HG03571 (cell line): ENCODE results near the gene ALLC.
"Not testable (repeated sequence)": the region's sequence is repeated elsewhere in the genome, so short reads cannot be mapped to it uniquely, and the experiment has no call there.

Source experiments
- ATAC-seq: cut with Tn5 transposase; IDR thresholded peaks from one replicate; pipeline ENCODE4 v1.9.1; 2021; ENCODE audit not compliant: unreplicated experiment

ALLC gene

GRCh38 chr2:3626118-3626811 is 31.7 kb upstream of the ALLC start:
- no peak for ATAC-seq

- ATAC-seq, result no peak
These were observed 31.0 kb upstream of the ALLC start for GRCh38 chr2:3626812-3627499.

GRCh38 chr2:3627500-3628100 is 30.4 kb upstream of the ALLC start:
- ATAC-seq, result no peak

GRCh38 chr2:3628241-3628679 is 29.7 kb upstream of the ALLC start:
- ATAC-seq, result no peak

GRCh38 chr2:3628800-3629199 is 29.2 kb upstream of the ALLC start:
- no peak for ATAC-seq

GRCh38 chr2:3630631-3631030 is 27.4 kb upstream of the ALLC start:
- ATAC-seq, result no peak

- no peak for ATAC-seq
These were observed 26.7 kb upstream of the ALLC start for GRCh38 chr2:3631161-3631850.

GRCh38 chr2:3631851-3632659 is 25.9 kb upstream of the ALLC start:
- no peak for ATAC-seq

GRCh38 chr2:3633089-3633981 is 24.7 kb upstream of the ALLC start:
- no peak for ATAC-seq

- ATAC-seq, result no peak
These were observed 23.9 kb upstream of the ALLC start for GRCh38 chr2:3633982-3634595.

- ATAC-seq, result no peak
These were observed 23.3 kb upstream of the ALLC start for GRCh38 chr2:3634596-3635121.

GRCh38 chr2:3635171-3635974 is 22.6 kb upstream of the ALLC start:
- ATAC-seq, result no peak

- ATAC-seq, result not testable (repeated sequence)
These were observed 22.0 kb upstream of the ALLC start for GRCh38 chr2:3635975-3636327.

- no peak for ATAC-seq
These were observed 21.3 kb upstream of the ALLC start for GRCh38 chr2:3636586-3637310.

GRCh38 chr2:3637311-3637675 is 20.7 kb upstream of the ALLC start:
- ATAC-seq, result no peak

- no peak for ATAC-seq
These were observed 20.1 kb upstream of the ALLC start for GRCh38 chr2:3637692-3638455.

GRCh38 chr2:3638456-3638810 is 19.6 kb upstream of the ALLC start:
- ATAC-seq, result no peak
